Erythroblast (primary cell): ENCODE results near the gene EPS8L3.

Experiments used
- GATA1 ChIP-seq: IDR thresholded peaks from 2 replicates; pipeline ENCODE4 v1.6.1; 2011; ENCODE audit warnings: low read depth, mild to moderate bottlenecking, control low read depth, low read length, moderate library complexity
- POLR2A ChIP-seq: IDR thresholded peaks from 2 replicates; pipeline ENCODE4 v1.6.1; 2011; ENCODE audit warnings: mild to moderate bottlenecking, low read length

GRCh38 chr1:109754738-109755137 is 9.0 kb downstream of the EPS8L3 start:
- TF ChIP-seq POLR2A, result no peak
- TF ChIP-seq GATA1, result no peak
